BLaER1 (cell line): Measurements from ENCODE around the gene AKR1B1.
A peak's percentile ranks its signal among the peaks of the same experiment; 100 is the strongest.

ENCODE experiments used
- H3K27ac ChIP-seq: shearing (Covaris generic); formaldehyde crosslinking; 2 replicates; pipeline ENCODE4 v1.8.1; 2022
- H3K27me3 ChIP-seq: shearing (Covaris generic); formaldehyde crosslinking; 2 replicates; pipeline ENCODE4 v1.8.1; 2022
- H3K36me3 ChIP-seq: shearing (Covaris generic); formaldehyde crosslinking; 2 replicates; pipeline ENCODE4 v1.8.1; 2022
- H3K4me1 ChIP-seq: shearing (Covaris generic); formaldehyde crosslinking; 2 replicates; pipeline ENCODE4 v1.8.1; 2022
- H3K4me2 ChIP-seq: shearing (Covaris generic); formaldehyde crosslinking; 2 replicates; pipeline ENCODE4 v1.8.1; 2022
- H3K4me3 ChIP-seq: shearing (Covaris generic); formaldehyde crosslinking; 2 replicates; pipeline ENCODE4 v1.8.1; 2022
- H3K9ac ChIP-seq: shearing (Covaris generic); formaldehyde crosslinking; 2 replicates; pipeline ENCODE4 v1.8.1; 2022
- H3K9me3 ChIP-seq: shearing (Covaris generic); formaldehyde crosslinking; 2 replicates; pipeline ENCODE4 v1.8.1; 2022
- H4K20me1 ChIP-seq: shearing (Covaris generic); formaldehyde crosslinking; 2 replicates; pipeline ENCODE4 v1.8.1; 2022
- Cebpa-rat ChIP-seq: shearing (Covaris generic); IDR thresholded peaks from 2 replicates; pipeline ENCODE4 v1.8.1; 2022

AKR1B1 gene

DNA sequence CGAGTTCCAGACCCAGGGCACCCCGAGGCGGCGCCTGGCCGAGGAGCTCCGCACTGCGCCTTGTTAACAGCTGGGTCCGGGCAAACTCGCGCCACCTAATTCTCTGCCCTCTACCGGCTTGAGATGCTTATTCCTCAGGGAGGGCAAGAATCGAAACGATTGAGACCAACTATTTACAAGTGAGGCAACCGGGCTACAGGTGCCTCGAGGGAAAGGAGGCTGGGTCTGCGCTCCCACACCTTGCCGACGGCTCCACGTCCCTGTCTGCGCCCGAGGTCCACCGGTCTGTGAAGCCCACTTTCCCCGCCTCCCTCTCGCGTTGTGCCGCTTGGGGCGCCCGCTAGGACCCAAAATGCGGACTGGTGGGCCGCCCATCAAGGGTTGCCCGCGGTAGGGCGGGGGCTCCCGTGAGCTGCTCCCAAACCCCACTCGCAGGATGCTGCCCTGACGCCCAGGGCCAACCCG lies 527 bp downstream of the AKR1B1 start:
- Histone ChIP-seq H3K27me3 (no peaks in the 10 kb centered on the region), H3K9me3 (peaks cover 9% of the 10 kb centered on the region), H4K20me1 (peaks cover 31% of the 10 kb centered on the region), H3K27ac (peak overlapping the region; percentile 90), H3K36me3 (peaks cover 18% of the 10 kb centered on the region), H3K9ac (peak overlapping the region; percentile 90), H3K4me1 (peaks cover 62% of the 10 kb centered on the region), H3K4me2 (peak overlapping the region; percentile 93), H3K4me3 (peak overlapping the region; percentile 97)
- TF ChIP-seq Cebpa-rat, result no peak

- H3K36me3 ChIP-seq, result peaks cover 18% of the 10 kb centered on the region
- no peak overlapping the region for H3K27ac ChIP-seq
- H3K4me1 ChIP-seq, result peaks cover 73% of the 10 kb centered on the region
- H3K9ac ChIP-seq, result peak overlapping the region; percentile 90; the same call in 1 of the 2 replicates
- H3K4me3 ChIP-seq, result peak overlapping the region; percentile 97; the same call in 1 of the 2 replicates
- peaks cover 42% of the 10 kb centered on the region for H4K20me1 ChIP-seq
- H3K27me3 ChIP-seq, result no peaks in the 10 kb centered on the region
- no peak for TF ChIP-seq Cebpa-rat
- H3K4me2 ChIP-seq, result peak overlapping the region; percentile 93
- no peaks in the 10 kb centered on the region for H3K9me3 ChIP-seq
Observed at GRCh38 chr7:134457210-134457609, 1.7 kb downstream of the AKR1B1 start.

GRCh38 chr7:134454277-134454676 lies 4.6 kb downstream of the AKR1B1 start:
- peak overlapping the region; percentile 93 for H3K4me2 ChIP-seq
- H3K4me3 ChIP-seq, result peak overlapping the region; percentile 6; the same call in 1 of the 2 replicates
- H3K27me3 ChIP-seq, result no peaks in the 10 kb centered on the region
- H3K27ac ChIP-seq, result peak overlapping the region; percentile 81
- peaks cover 80% of the 10 kb centered on the region for H3K4me1 ChIP-seq
- H3K36me3 ChIP-seq, result peaks cover 42% of the 10 kb centered on the region
- H3K9ac ChIP-seq, result no peak overlapping the region; the same call in 1 of the 2 replicates
- TF ChIP-seq Cebpa-rat, result no peak
- H4K20me1 ChIP-seq, result peaks cover 43% of the 10 kb centered on the region
- H3K9me3 ChIP-seq, result no peaks in the 10 kb centered on the region

- Histone ChIP-seq H4K20me1 (peaks cover 43% of the 10 kb centered on the region), H3K36me3 (peaks cover 49% of the 10 kb centered on the region), H3K27ac (peak overlapping the region; percentile 81), H3K9ac (peak overlapping the region; percentile 67), H3K9me3 (no peaks in the 10 kb centered on the region), H3K4me2 (peak overlapping the region; percentile 93), H3K27me3 (no peaks in the 10 kb centered on the region), H3K4me3 (peak overlapping the region; percentile 46; the same call in 1 of the 2 replicates), H3K4me1 (peaks cover 79% of the 10 kb centered on the region)
- TF ChIP-seq Cebpa-rat, result no peak
Observed at GRCh38 chr7:134453518-134453917, 5.4 kb downstream of the AKR1B1 start.

DNA sequence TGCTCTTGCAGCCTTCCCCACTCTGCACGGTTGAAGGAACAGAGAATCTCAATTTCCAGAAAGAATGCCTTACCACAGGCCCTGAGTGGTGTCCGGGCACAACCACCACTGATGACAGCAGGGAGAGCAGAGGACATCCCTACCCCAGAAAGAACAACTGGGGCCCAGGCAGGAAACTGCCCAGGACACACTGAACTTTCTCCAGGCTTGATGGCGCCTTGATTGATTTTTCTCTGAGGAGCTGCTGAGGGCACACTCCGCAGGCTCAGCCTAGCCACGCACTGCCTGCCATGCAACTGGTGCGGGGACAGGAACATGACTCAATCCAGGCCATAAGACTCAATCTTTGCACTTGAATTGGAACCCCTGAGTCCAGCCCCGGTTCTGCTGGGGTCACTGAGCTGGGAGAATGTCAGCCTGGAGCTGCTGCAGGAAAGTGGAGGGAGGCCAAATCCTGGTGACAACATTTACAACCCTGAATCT lies 5.9 kb downstream of the AKR1B1 start:
- Histone ChIP-seq H4K20me1 (peaks cover 41% of the 10 kb centered on the region), H3K36me3 (peaks cover 54% of the 10 kb centered on the region), H3K4me2 (peak overlapping the region; percentile 93), H3K4me3 (peak overlapping the region; percentile 46), H3K4me1 (peaks cover 79% of the 10 kb centered on the region), H3K27me3 (no peaks in the 10 kb centered on the region), H3K9ac (peak overlapping the region; percentile 67), H3K9me3 (no peaks in the 10 kb centered on the region), H3K27ac (peak overlapping the region; percentile 81)
- TF ChIP-seq Cebpa-rat, result no peak

- Histone ChIP-seq H3K27ac (peak overlapping the region; percentile 81), H4K20me1 (peaks cover 35% of the 10 kb centered on the region), H3K27me3 (no peaks in the 10 kb centered on the region), H3K4me3 (peak overlapping the region; percentile 46), H3K36me3 (peaks cover 60% of the 10 kb centered on the region), H3K9me3 (no peaks in the 10 kb centered on the region), H3K4me1 (peaks cover 78% of the 10 kb centered on the region), H3K4me2 (peak overlapping the region; percentile 93), H3K9ac (peak overlapping the region; percentile 67)
- no peak for TF ChIP-seq Cebpa-rat
Observed at GRCh38 chr7:134452419-134452838, 6.5 kb downstream of the AKR1B1 start.

GRCh38 chr7:134451656-134452055 lies 7.2 kb downstream of the AKR1B1 start:
- Histone ChIP-seq H3K4me3 (peak overlapping the region; percentile 46; the same call in 1 of the 2 replicates), H3K4me2 (peak overlapping the region; percentile 93)

GRCh38 chr7:134450294-134451000 lies 8.5 kb downstream of the AKR1B1 start:
- no peak overlapping the region for H3K4me3 ChIP-seq
- 0 out of 2 replicates have a peak overlapping the region, but pooled peaks have one; percentile 27 for H3K9ac ChIP-seq
- 0 out of 2 replicates have a peak overlapping the region, but pooled peaks have one; percentile 11 for H3K27ac ChIP-seq
- H3K36me3 ChIP-seq, result peaks cover 62% of the 10 kb centered on the region
- no peaks in the 10 kb centered on the region for H3K27me3 ChIP-seq
- no peak for TF ChIP-seq Cebpa-rat
- no peaks in the 10 kb centered on the region for H3K9me3 ChIP-seq
- H3K4me1 ChIP-seq, result peaks cover 59% of the 10 kb centered on the region
- peak overlapping the region; percentile 93 for H3K4me2 ChIP-seq
- peaks cover 24% of the 10 kb centered on the region for H4K20me1 ChIP-seq

More at GRCh38 chr7:134451656-134452055, 7.2 kb downstream of the AKR1B1 start:
- no peaks in the 10 kb centered on the region for H3K9me3 ChIP-seq
- no peak for TF ChIP-seq Cebpa-rat
- peaks cover 71% of the 10 kb centered on the region for H3K4me1 ChIP-seq
- H3K27ac ChIP-seq, result peak overlapping the region; percentile 81
- H3K36me3 ChIP-seq, result peaks cover 63% of the 10 kb centered on the region
- H3K27me3 ChIP-seq, result no peaks in the 10 kb centered on the region
- H4K20me1 ChIP-seq, result peaks cover 27% of the 10 kb centered on the region
- peak overlapping the region; percentile 67; the same call in 1 of the 2 replicates for H3K9ac ChIP-seq

DNA sequence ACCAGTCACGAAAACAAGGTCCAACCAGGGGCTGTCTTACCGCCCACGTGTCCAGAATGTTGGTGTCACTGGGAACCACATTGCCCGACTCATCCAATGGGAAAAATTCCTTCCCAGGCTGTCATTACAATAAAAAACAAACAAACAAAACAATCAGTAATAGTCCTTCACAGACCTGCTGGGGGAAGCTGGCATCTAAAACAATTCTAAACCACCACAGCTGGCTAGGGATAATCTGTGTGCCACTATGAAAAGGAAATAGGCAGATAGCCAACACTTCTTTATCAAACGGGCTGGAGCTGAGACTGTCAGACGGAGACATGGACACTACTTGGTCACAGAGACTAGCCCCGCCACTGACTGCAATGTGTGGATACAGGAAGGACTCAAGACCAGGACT lies 9.2 kb downstream of the AKR1B1 start:
- Histone ChIP-seq H3K36me3 (peaks cover 69% of the 10 kb centered on the region), H3K4me1 (peaks cover 51% of the 10 kb centered on the region), H4K20me1 (peaks cover 24% of the 10 kb centered on the region), H3K27me3 (no peaks in the 10 kb centered on the region), H3K9ac (no peak overlapping the region), H3K4me3 (no peak overlapping the region), H3K27ac (no peak overlapping the region), H3K4me2 (no peak overlapping the region), H3K9me3 (no peaks in the 10 kb centered on the region)
- no peak for TF ChIP-seq Cebpa-rat
